ENCODE data around the gene PAK4.

PAK4 gene

DNA sequence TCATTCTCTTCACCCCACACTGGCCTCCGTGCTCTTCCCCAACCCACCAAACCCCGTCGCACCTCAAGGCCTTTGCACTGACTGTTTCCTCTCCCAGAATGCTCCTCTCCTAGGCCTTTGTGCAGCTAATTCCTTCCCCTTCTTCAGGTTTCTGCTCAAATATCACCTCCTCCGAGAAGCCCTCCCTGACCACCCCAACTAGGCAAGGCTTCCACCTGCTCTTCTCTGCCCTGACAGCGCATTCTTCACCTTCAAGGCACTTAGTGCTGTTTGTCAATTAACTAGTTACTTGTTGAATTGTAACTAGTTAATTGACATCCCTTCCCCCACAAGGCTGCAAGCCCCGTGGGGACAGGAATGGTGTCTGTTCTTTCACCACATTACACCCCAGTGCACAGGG, 63.4 kb downstream of the PAK4 start:
- Histone ChIP-seq H3K4me3 (ENCODE audit: insufficient read depth, low read length, poor library complexity, severe bottlenecking) (no peak overlapping the region), H3K36me3 (ENCODE audit: low read length) (no peaks in the 10 kb centered on the region), H3K9me3 (ENCODE audit: insufficient read depth, low read length) (no peaks in the 10 kb centered on the region), H3F3A (ENCODE audit: insufficient read depth) (no peaks in the 10 kb centered on the region), H3K9me2 (replicated peaks; ENCODE audit: insufficient read depth, low read length) (no peaks in the 10 kb centered on the region), H3K27ac (ENCODE audit: low read depth, low read length) (no peak overlapping the region), H4K20me1 (ENCODE audit: low read depth, low read length) (no peaks in the 10 kb centered on the region), H3K9ac (ENCODE audit: low read length) (no peak overlapping the region), H3K79me2 (ENCODE audit: insufficient read depth, low read length) (no peaks in the 10 kb centered on the region), H3K4me2 (ENCODE audit: low read depth, low read length, poor library complexity, severe bottlenecking) (no peak overlapping the region), H3K27me3 (ENCODE audit: low read length) (no peaks in the 10 kb centered on the region), H2AFZ (ENCODE audit: low read depth, low read length, severe bottlenecking) (no peak overlapping the region)
- TF ChIP-seq EZH2phosphoT487 (conservative IDR thresholded peaks at IDR 0.05; ENCODE audit: low read length): no peak
- TF ChIP-seq, protein P1, sequence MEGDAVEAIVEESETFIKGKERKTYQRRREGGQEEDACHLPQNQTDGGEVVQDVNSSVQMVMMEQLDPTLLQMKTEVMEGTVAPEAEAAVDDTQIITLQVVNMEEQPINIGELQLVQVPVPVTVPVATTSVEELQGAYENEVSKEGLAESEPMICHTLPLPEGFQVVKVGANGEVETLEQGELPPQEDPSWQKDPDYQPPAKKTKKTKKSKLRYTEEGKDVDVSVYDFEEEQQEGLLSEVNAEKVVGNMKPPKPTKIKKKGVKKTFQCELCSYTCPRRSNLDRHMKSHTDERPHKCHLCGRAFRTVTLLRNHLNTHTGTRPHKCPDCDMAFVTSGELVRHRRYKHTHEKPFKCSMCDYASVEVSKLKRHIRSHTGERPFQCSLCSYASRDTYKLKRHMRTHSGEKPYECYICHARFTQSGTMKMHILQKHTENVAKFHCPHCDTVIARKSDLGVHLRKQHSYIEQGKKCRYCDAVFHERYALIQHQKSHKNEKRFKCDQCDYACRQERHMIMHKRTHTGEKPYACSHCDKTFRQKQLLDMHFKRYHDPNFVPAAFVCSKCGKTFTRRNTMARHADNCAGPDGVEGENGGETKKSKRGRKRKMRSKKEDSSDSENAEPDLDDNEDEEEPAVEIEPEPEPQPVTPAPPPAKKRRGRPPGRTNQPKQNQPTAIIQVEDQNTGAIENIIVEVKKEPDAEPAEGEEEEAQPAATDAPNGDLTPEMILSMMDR (IDR thresholded peaks at IDR 0.05; ENCODE audit: insufficient read depth, low read length, poor library complexity, severe bottlenecking): no peak

DNA sequence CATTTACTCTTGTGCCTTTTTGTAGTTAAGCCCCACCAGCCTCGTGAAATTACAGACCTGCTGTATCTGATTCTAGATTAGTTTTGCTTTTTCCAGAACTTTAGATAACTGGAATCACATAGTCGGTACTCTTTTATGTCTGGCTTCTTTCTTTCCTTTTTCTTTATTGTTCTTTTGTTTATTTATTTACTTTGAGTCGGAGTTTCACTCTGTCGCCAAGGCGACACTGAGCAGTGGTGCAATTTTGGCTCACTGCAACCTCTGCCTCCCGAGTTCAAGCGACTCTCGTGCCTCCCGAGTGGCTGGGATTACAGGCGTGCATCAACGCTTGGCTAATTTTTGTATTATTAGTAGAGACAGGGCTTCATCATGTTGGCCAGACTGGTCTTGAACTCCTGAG, 65.2 kb downstream of the PAK4 start:
- Histone ChIP-seq H2AFZ (ENCODE audit: low read depth, low read length, severe bottlenecking) (no peak overlapping the region), H3K9me2 (replicated peaks; ENCODE audit: insufficient read depth, low read length) (no peaks in the 10 kb centered on the region), H3K4me3 (ENCODE audit: insufficient read depth, low read length, poor library complexity, severe bottlenecking) (no peak overlapping the region), H3K79me2 (ENCODE audit: insufficient read depth, low read length) (no peaks in the 10 kb centered on the region), H3K27me3 (ENCODE audit: low read length) (no peaks in the 10 kb centered on the region), H4K20me1 (ENCODE audit: low read depth, low read length) (no peaks in the 10 kb centered on the region), H3K9me3 (ENCODE audit: insufficient read depth, low read length) (no peaks in the 10 kb centered on the region), H3F3A (ENCODE audit: insufficient read depth) (no peaks in the 10 kb centered on the region), H3K4me2 (ENCODE audit: low read depth, low read length, poor library complexity, severe bottlenecking) (no peak overlapping the region), H3K27ac (ENCODE audit: low read depth, low read length) (no peak overlapping the region), H3K9ac (ENCODE audit: low read length) (no peak overlapping the region), H3K36me3 (ENCODE audit: low read length) (no peaks in the 10 kb centered on the region)
- no peak for TF ChIP-seq EZH2phosphoT487 (conservative IDR thresholded peaks at IDR 0.05; ENCODE audit: low read length)
- TF ChIP-seq, protein P1 (IDR thresholded peaks at IDR 0.05; ENCODE audit: insufficient read depth, low read length, poor library complexity, severe bottlenecking): no peak

DNA sequence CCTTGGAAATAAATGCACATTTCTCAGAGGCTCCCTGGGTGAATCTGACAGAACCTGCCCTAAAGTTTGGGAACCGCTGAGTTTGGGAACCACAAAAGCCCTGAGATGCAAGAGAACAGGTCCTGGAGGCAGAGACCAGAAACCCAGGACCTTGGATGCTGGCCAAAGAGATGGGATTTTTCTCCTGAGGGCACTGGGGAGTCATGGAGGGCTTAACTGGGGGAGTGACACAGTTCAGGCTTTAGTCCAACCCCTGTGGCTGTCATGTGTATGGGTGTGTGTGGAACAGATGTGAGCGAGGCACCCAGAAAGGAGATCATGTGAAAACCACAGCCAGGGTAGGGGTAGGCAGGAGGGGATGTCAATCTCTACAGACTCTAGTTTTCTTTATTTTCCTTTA, 67.3 kb downstream of the PAK4 start:
- H2AFZ ChIP-seq (ENCODE audit: low read depth, low read length, severe bottlenecking): no peak overlapping the region
- H3K27ac ChIP-seq (ENCODE audit: low read depth, low read length): no peak overlapping the region
- no peak overlapping the region for H3K4me3 ChIP-seq (ENCODE audit: insufficient read depth, low read length, poor library complexity, severe bottlenecking)
- TF ChIP-seq, protein P1 (IDR thresholded peaks at IDR 0.05; ENCODE audit: insufficient read depth, low read length, poor library complexity, severe bottlenecking): no peak
- TF ChIP-seq EZH2phosphoT487 (conservative IDR thresholded peaks at IDR 0.05; ENCODE audit: low read length): no peak
- no peaks in the 10 kb centered on the region for H3K79me2 ChIP-seq (ENCODE audit: insufficient read depth, low read length)
- H4K20me1 ChIP-seq (ENCODE audit: low read depth, low read length): no peaks in the 10 kb centered on the region
- H3K36me3 ChIP-seq (ENCODE audit: low read length): no peaks in the 10 kb centered on the region
- H3K4me2 ChIP-seq (ENCODE audit: low read depth, low read length, poor library complexity, severe bottlenecking): no peak overlapping the region
- no peaks in the 10 kb centered on the region for H3K9me3 ChIP-seq (ENCODE audit: insufficient read depth, low read length)
- no peaks in the 10 kb centered on the region for H3K27me3 ChIP-seq (ENCODE audit: low read length)
- H3F3A ChIP-seq (ENCODE audit: insufficient read depth): no peaks in the 10 kb centered on the region
- H3K9ac ChIP-seq (ENCODE audit: low read length): no peak overlapping the region
- H3K9me2 ChIP-seq (replicated peaks; ENCODE audit: insufficient read depth, low read length): no peaks in the 10 kb centered on the region

All from SU-DHL-6 (cell line).